ENCODE data around the gene TENT5C.

Gene TENT5C

DNA sequence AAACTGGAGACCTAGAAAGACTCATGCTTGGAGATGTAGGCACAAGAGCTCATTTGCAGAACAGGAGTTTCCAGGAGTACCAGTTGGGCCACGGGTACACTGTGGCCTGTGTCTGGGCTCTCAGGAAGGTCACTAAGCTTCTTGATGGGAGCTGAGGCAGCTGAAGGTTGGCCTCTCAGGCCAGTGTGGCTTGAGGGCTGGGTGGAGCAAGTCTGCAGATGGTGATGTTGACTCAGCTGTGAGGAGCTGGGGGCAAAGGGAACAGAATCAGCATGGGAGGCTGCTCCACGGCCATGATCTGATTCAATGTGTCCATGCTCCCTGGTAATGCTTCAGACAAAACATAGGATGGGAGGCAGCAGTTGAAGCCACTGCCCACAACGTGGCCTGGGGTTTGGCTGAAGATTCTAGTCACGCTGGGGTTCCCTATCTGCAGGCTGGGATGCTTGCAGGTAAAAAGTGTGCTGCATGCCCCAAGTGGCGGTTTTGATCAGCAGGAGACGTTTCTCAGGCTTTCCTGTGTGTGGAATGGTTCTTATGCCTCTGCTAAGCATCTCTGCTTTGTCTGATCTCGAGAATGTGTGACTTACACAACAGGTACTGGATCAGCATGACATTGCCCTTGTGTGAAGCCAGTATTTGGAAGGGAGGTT, 15.4 kb upstream of the TENT5C start:
- FAIRE-seq (no peak), DNase-seq (ENCODE audit: low spot score) (no peak)

DNA sequence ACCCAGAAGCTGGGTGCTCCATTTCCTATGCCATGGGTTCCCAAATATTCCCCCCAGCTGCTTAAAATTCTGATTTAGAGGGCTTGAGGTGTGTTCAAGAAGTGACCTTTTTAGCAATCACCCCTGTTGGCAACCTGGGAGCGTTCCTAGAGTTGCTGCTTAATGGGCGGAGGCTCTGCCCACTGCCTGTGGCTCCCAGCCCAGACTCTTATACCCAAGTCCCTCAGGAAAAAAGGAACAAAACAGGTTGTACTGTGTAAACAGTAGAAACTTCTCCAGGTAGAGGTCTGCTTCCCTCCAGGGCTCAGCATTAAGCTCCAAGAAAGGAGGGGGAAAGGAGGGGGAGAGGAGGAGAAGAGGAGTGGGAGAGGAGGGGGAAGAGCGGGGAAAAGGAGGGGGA, 14.6 kb upstream of the TENT5C start:
- no peak for DNase-seq (ENCODE audit: low spot score)
- FAIRE-seq: no peak

- no peak for FAIRE-seq
- no peak for DNase-seq (ENCODE audit: low spot score)
These were observed 13.7 kb upstream of the TENT5C start for GRCh38 chr1:117592155-117592554.

DNA sequence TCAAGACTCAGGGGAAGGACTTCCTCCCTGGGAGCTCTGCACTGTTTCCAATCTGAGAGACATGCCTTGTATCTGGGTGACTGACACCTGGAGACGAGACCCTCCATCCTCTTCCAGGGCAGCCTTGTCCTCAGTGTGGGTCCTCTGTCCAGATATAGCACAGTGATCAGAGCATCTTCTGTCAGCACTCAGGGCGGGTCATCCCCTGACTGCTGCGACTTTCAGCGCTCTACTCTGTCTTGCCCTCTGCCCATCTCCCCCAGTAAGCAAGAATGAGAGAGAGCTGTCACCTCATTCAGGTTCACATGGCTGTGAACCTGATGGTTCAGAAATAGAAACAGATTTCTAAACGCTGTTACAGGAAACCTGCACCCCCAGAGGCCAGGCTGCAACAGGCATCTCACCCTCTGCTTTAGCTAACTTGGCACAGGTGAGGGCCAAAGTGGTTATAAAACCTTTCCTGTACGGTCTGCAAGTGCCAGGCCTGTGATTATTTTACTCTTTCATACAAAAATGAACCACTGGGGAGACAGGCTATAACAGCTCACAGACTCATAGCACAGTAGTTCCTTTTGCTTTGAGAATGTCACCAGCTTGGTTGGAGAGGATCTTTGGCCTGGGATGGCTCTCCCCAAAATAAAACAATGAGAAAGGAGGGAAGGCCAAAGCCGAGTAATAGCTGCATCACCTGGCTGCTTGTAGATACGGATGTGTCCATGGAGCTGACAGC, 11.4 kb upstream of the TENT5C start:
- no peak for FAIRE-seq
- DNase-seq (ENCODE audit: low spot score): no peak

GRCh38 chr1:117596023-117596720, 9.7 kb upstream of the TENT5C start:
- FAIRE-seq: no peak
- DNase-seq (ENCODE audit: low spot score): no peak

DNA sequence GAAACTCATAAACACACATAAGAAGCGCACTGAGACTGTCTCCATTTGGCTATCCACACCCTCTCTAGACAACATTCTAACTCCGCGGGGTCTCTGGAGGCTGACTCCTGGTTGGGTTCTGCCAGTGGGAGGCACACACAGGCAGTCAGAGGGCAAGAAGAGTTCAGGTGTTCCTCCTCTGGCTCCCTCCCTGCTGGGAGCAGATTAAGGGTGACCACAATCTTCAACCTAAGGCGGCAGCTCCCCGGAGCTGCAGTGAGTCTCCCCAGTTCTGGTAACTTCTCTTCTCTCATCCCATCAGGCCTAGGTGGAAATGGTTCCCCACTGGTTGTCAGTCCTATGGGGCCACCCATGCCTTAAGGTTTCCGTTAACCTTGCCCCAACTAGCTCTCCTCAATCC, 7.4 kb upstream of the TENT5C start:
- FAIRE-seq: no peak

DNA sequence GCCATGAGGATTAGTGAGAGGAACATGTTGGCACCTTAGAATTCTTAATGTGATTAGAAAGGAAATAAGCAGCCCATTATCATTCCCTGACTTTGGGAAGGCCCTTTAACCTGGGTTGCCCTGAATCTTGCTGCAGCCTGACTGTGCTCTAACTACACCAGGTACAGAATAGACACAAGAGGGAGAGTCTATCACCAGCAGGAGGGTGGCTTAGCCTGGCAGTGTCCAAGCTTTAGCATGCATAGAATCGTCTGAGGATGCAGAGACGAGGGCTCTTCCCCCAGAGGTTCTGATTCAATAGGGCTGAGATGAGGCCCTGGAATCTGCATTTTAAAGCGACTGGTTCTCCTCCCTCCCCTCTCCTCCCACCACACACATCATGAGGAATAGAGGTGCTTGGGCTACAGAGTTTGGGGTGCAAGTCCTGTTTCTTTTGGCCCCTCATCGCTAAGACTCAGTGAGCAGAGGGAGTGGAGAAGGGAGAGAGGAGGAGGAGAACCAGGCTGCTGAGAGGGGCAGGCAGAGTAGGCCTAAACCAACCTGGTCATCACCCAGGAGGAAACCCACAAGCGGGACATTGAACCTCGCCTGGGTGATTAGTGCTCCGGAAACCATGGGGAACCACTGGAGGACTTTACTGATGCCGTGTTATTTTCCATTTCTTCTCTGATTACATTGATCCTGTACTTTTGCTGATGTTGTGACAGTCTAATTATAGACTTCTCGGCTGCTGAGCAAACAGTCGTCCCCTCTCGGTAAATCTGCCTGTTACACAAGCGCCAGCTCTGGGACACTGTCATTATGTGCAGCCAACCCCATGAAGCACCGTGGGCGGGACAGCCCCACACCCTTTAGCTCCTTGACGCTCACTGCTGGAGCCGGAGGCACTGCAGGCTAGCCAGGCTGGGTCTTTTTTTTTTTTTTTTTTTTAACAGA, 6.3 kb upstream of the TENT5C start:
- DNase-seq (ENCODE audit: low spot score) (no peak), FAIRE-seq (no peak)

More for the DNA sequence above, 7.4 kb upstream of the TENT5C start:
- DNase-seq (ENCODE audit: low spot score): no peak

DNA sequence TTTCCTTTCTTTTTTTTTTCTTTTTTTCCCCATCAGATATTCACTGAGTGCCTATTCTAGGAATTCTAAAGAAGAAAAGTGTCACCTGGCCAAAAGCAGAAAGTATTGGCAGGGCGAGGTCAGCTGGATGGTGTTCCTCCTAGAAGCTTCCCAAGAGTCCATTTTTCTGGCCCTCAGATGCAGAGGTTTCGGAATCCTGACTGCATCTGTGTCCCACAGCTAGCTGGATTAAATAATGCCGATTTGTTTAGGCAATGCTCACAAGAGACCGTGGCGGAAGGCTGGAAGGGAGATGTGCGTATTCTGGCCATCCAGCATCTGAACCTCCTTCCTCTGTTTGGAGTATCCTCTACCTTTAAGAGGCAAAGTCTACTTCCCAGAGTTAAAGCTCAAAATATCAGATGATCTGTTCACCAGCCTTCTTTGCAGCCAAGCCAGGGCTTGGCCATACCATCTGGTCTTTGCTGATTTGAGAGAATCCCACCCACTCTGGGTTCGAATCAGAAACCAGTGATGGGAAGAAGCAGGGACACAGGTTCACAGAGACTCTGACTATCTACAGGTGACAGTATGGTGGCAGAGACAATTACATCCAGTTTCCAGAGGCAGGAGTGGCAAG, 5.4 kb upstream of the TENT5C start:
- no peak for DNase-seq (ENCODE audit: low spot score)

GRCh38 chr1:117600966-117601365, 4.9 kb upstream of the TENT5C start:
- FAIRE-seq (no peak), DNase-seq (ENCODE audit: low spot score) (no peak)

More for the DNA sequence above, 5.4 kb upstream of the TENT5C start:
- FAIRE-seq: no peak

GRCh38 chr1:117602862-117603261, 3.0 kb upstream of the TENT5C start:
- FAIRE-seq (no peak), DNase-seq (ENCODE audit: low spot score) (no peak)

GRCh38 chr1:117605164-117605773, 579 bp upstream of the TENT5C start:
- DNase-seq (ENCODE audit: low spot score): no peak
- FAIRE-seq: no peak

DNA sequence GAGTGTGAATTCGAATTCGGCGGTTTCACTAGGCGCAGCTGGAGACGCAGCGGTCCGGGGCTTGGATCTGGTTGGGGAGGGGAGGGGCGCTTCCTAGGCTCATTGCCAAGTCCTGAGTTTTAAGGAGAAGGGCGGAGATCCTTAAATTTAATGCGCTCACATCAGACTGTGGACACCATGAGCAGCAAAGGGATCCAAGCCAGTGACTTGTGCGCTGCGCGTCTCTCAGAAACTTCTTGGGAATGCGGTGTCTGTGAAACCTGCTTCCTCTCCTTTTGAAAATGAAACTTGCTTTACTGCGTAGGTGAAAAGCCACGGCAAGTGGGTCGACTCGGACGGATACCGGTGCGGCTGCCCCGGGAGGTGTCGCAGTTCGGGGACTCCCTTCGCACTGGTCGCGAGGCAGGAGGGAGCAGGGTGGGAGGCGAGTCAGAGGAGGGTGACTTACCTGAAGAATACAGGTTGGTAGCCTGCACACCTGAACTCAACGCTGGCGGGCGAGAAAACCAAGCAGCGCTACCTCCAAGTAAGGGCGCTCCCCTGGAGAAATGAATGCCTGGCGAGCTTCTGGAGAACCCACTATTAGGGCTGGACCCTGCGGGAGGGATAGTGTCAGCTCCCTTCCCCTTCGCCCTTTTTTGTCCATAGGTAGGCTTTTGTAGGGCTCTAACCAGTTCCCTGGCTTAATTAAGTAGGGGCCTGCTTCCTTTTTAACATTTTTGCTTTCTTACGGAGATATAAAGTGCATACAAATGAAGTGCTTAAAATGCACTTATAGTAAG, 992 bp downstream of the TENT5C start:
- no peak for FAIRE-seq

DNA sequence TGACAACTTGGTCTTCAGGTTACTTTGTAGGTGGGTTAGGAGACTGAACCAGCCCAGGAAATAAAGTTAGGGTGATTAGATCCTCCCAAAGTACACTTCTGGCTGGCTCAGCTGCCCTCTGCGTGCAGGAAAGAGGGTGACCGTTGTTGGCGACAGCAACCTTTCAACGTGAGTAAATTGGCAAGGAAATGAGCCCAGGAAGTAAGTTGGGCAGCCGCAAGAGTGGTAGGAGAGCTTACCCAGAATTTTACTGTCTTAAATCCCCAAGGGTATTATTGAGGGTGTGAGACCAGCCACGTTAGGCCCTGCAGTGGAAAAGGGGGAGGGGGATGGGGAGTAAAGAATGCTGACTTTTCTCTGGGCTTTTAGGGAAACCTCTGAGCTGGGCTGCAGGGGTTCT, 1.6 kb downstream of the TENT5C start:
- DNase-seq (ENCODE audit: low spot score) (no peak), FAIRE-seq (no peak)

More for the DNA sequence above, 992 bp downstream of the TENT5C start:
- no peak for DNase-seq (ENCODE audit: low spot score)

DNA sequence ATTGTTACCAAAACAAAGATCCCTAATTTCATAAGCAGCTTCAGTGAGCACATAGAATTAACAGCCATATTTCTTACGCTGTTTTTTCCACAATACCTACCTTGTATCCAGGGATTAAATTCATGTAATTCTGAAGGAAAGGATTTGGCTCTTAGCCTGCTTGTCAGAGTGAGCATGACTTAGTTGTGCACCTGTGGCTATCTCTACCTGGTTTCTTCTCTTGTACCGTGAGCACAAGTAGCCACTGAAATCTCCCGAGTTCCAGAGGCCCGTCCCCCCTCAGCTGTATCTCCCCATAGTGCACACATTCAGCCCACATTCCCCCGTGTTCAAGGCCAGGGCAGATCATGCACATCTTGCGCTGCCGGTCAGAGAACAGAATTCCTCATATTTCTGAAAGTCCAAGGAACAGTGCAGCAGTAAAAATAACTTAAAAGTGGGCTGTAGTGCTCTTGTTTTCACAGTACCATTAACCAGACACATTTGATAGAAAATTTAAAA, 2.3 kb downstream of the TENT5C start:
- DNase-seq (ENCODE audit: low spot score) (no peak), FAIRE-seq (no peak)

- FAIRE-seq: no peak
- DNase-seq (ENCODE audit: low spot score): no peak
These were observed 2.9 kb downstream of the TENT5C start for GRCh38 chr1:117608758-117609157.

DNA sequence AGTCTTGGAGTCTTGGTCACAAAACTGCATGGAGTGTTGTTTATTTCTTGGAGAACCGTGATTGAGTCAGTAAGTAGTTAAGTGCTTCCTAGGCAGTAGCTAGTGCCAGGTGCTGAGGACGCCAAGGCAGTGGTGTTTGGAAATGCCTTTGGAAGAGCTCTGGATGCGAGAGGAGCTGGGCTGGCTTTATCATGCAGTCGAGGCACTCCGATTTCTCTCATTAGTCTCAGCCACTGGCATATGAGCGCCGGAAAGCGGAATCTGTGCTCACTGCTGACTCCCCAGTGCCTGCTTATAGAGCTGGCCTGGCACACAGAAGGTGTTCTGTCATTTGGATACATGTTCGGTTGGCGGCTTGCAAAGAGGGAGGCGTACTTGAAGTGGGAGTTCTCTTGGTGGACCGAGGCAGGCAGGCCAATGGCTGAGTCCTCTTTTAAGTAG, 3.6 kb downstream of the TENT5C start:
- DNase-seq (ENCODE audit: low spot score): no peak
- no peak for FAIRE-seq

- FAIRE-seq (no peak), DNase-seq (ENCODE audit: low spot score) (no peak)
These were observed 4.2 kb downstream of the TENT5C start for GRCh38 chr1:117610036-117610435.

DNA sequence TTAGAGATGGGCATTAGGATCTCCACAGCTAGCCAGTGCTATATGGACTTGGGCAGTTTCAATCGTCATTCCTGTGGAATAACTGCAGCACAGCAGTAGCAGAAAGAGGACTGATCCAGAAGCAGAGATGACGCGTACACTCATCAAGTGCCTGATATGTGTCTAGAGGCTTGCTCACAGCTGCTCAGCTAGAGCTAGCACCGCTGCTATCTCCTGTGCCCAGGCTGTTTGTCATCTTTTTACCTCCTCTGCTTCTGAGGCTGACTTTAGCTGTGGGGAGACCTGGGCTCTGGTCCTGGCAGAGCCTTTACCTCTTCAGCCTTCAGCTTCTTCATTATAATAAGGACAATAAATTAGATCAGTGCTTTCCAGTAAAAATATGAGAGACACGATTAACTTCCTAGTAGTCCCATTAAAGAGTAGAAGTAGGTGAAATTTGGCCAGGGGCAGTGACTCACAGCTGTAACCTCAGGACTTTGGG, 5.3 kb downstream of the TENT5C start:
- DNase-seq (ENCODE audit: low spot score) (no peak), FAIRE-seq (no peak)

- FAIRE-seq (no peak), DNase-seq (ENCODE audit: low spot score) (no peak)
These were observed 6.1 kb downstream of the TENT5C start for GRCh38 chr1:117611894-117612483.
